ENCODE measurements around the gene CALML3. TPM values are rescaled to one million over a fixed set of nuclear protein-coding genes. Genes with fewer than 3 reads are reported as not detected.
A peak's percentile ranks its signal among the peaks of the same experiment; 100 is the strongest.

The CALML3 gene
- total RNA-seq, 1 donor from 2014 or later = not detected

- intact Hi-C loops (cut with DNase I) = no loop called here
- Histone ChIP-seq H3K4me1 (no peaks in the 10 kb centered on the region), H3K4me3 (no peak overlapping the region), H3K27ac (no peak overlapping the region), H3K27me3 (no peaks in the 10 kb centered on the region), H3K9me3 (no peaks in the 10 kb centered on the region), H3K36me3 (no peaks in the 10 kb centered on the region)
- TF ChIP-seq, protein P1, sequence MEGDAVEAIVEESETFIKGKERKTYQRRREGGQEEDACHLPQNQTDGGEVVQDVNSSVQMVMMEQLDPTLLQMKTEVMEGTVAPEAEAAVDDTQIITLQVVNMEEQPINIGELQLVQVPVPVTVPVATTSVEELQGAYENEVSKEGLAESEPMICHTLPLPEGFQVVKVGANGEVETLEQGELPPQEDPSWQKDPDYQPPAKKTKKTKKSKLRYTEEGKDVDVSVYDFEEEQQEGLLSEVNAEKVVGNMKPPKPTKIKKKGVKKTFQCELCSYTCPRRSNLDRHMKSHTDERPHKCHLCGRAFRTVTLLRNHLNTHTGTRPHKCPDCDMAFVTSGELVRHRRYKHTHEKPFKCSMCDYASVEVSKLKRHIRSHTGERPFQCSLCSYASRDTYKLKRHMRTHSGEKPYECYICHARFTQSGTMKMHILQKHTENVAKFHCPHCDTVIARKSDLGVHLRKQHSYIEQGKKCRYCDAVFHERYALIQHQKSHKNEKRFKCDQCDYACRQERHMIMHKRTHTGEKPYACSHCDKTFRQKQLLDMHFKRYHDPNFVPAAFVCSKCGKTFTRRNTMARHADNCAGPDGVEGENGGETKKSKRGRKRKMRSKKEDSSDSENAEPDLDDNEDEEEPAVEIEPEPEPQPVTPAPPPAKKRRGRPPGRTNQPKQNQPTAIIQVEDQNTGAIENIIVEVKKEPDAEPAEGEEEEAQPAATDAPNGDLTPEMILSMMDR (IDR thresholded peaks at IDR 0.05) = no peak
- ATAC-seq = no peak
- peak; percentile 35 for DNase-seq
Observed at GRCh38 chr10:5490698-5491464, 33.9 kb upstream of the CALML3 start.

- no peaks in the 10 kb centered on the region for H3K9me3 ChIP-seq
- ATAC-seq (no peak), DNase-seq (peak; percentile 51)
- H3K27ac ChIP-seq = no peak overlapping the region
- no peak overlapping the region for H3K4me3 ChIP-seq
- no peaks in the 10 kb centered on the region for H3K27me3 ChIP-seq
- no peaks in the 10 kb centered on the region for H3K4me1 ChIP-seq
- intact Hi-C loops (cut with DNase I) = no loop called here
- TF ChIP-seq, protein P1 (IDR thresholded peaks at IDR 0.05) = no peak
- no peaks in the 10 kb centered on the region for H3K36me3 ChIP-seq
Observed at GRCh38 chr10:5491477-5491876, 33.3 kb upstream of the CALML3 start.

DNA sequence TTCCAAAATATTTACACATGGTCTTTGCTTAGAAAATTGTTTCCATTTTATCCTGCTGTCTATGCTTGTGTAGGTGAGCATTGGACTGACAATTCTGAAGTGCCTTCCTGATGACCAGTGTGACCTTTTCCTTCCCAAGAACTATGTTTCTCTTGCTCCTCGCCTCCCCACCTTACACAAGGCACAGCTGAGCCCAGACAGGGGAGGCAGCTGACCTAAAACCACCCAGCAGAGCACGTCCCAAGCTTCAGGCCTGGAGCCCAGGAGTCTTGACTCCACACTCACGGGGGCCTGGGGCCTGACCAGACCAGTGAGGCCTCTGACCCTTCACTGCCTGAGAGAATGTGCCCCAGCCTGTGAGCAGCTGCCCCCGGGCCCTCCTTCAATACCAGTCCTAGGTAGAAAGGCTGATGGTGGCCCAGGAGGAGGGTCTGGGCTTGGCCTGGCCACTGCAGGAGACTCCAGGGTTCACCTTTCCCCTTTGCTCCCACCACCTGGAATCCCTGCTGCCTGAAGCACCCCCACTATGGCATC lies 32.4 kb upstream of the CALML3 start:
- Histone ChIP-seq H3K4me3 (no peak overlapping the region), H3K27me3 (no peaks in the 10 kb centered on the region), H3K9me3 (no peaks in the 10 kb centered on the region), H3K36me3 (no peaks in the 10 kb centered on the region), H3K4me1 (no peaks in the 10 kb centered on the region), H3K27ac (no peak overlapping the region)
- DNase-seq (peak; percentile 42), ATAC-seq (no peak)
- intact Hi-C loops (cut with DNase I) = no loop called here
- TF ChIP-seq, protein P1 (IDR thresholded peaks at IDR 0.05) = no peak

- peak; percentile 43 for DNase-seq
- Histone ChIP-seq H3K27ac (no peak overlapping the region), H3K27me3 (no peaks in the 10 kb centered on the region), H3K4me3 (no peak overlapping the region), H3K4me1 (no peaks in the 10 kb centered on the region), H3K9me3 (no peaks in the 10 kb centered on the region), H3K36me3 (no peaks in the 10 kb centered on the region)
- intact Hi-C loops (cut with DNase I) = no loop called here
- no peak for ATAC-seq
- TF ChIP-seq, protein P1 (IDR thresholded peaks at IDR 0.05) = no peak
Observed at GRCh38 chr10:5492929-5493576, 31.7 kb upstream of the CALML3 start.

GRCh38 chr10:5493691-5494090 lies 31.1 kb upstream of the CALML3 start:
- peak; percentile 21 for ATAC-seq
- DNase-seq = no peak

More at GRCh38 chr10:5493691-5494090, 31.1 kb upstream of the CALML3 start:
- no peaks in the 10 kb centered on the region for H3K36me3 ChIP-seq
- no peaks in the 10 kb centered on the region for H3K27me3 ChIP-seq
- H3K4me1 ChIP-seq = no peaks in the 10 kb centered on the region
- H3K4me3 ChIP-seq = no peak overlapping the region
- H3K27ac ChIP-seq = no peak overlapping the region
- no peaks in the 10 kb centered on the region for H3K9me3 ChIP-seq
- TF ChIP-seq, protein P1 (IDR thresholded peaks at IDR 0.05) = no peak
- intact Hi-C loops (cut with DNase I) = no loop called here

All from upper lobe of right lung (tissue), 1 donor.